Mesenchymal stem cell (in vitro differentiated cells and primary cell): ENCODE data around the gene CAPN11.
A peak's percentile ranks its signal among the peaks of the same experiment; 100 is the strongest.

Experiments
- DNase-seq: peaks from one replicate; pipeline ENCODE4 v3.0.0-alpha.2; 2013
- H2AFZ ChIP-seq: one replicate; pipeline ENCODE4 v1.6.1; 2013; ENCODE audit warnings: low read depth, mild to moderate bottlenecking, control low read depth, inconsistent platforms, low read length, moderate library complexity
- H2AK5ac ChIP-seq: 2 replicates; pipeline ENCODE4 v1.6.1; 2013; ENCODE audit warnings: low read length, moderate library complexity, mild to moderate bottlenecking, inconsistent platforms; ENCODE audit not compliant: severe bottlenecking
- H2BK120ac ChIP-seq: one replicate; pipeline ENCODE4 v1.6.1; 2013; ENCODE audit warnings: low read depth, mild to moderate bottlenecking, inconsistent platforms, low read length, moderate library complexity
- H2BK12ac ChIP-seq, 2 experiments: one replicate each; pipeline ENCODE4 v1.6.1; 2013; ENCODE audit warnings: inconsistent platforms in 2 of 2, low read length in 2 of 2, mild to moderate bottlenecking in 2 of 2, moderate library complexity in 2 of 2, control low read depth in 1 of 2
- H2BK15ac ChIP-seq: one replicate; pipeline ENCODE4 v1.6.1; 2013; ENCODE audit warnings: mild to moderate bottlenecking, low read depth, inconsistent platforms; ENCODE audit not compliant: poor library complexity, severe bottlenecking
- H2BK5ac ChIP-seq: 2 replicates; pipeline ENCODE4 v1.6.1; 2013; ENCODE audit warnings: low read depth, mild to moderate bottlenecking, low read length, control low read depth, inconsistent platforms; ENCODE audit not compliant: poor library complexity, severe bottlenecking
- H3K14ac ChIP-seq, 2 experiments: one replicate each; pipeline ENCODE4 v1.6.1; 2013; ENCODE audit warnings: inconsistent platforms in 2 of 2, low read length in 2 of 2, control low read depth in 1 of 2, mild to moderate bottlenecking in 1 of 2, moderate library complexity in 1 of 2
- H3K18ac ChIP-seq, 2 experiments: one replicate each; pipeline ENCODE4 v1.6.1; 2013; ENCODE audit warnings: inconsistent platforms in 2 of 2, low read length in 2 of 2, control low read depth in 1 of 2, low read depth in 1 of 2, mild to moderate bottlenecking in 1 of 2
- H3K23ac ChIP-seq, 2 experiments: one replicate each; pipeline ENCODE4 v1.6.1; 2013; ENCODE audit warnings: inconsistent platforms in 2 of 2, low read length in 2 of 2, mild to moderate bottlenecking in 2 of 2, moderate library complexity in 2 of 2, control low read depth in 1 of 2
- H3K27ac ChIP-seq: 2 replicates; pipeline ENCODE4 v1.5.1; 2013; ENCODE audit warnings: mild to moderate bottlenecking, moderate library complexity, low read length, control low read depth, inconsistent platforms; ENCODE audit not compliant: poor library complexity, severe bottlenecking
- H3K27me3 ChIP-seq, 2 experiments: 2 replicates each; pipeline versions ENCODE4 v1.6.1 to v1.7.0; 2013; ENCODE audit warnings: low read length in 2 of 2, mild to moderate bottlenecking in 2 of 2, moderate library complexity in 2 of 2, control low read depth in 1 of 2, inconsistent platforms in 1 of 2; ENCODE audit not compliant: control insufficient read depth in 1 of 2, insufficient read depth in 1 of 2
- H3K36me3 ChIP-seq, 2 experiments: 2 replicates each; pipeline versions ENCODE4 v1.6.1 to v1.7.0; 2013; ENCODE audit warnings: low read length in 2 of 2, control low read depth in 1 of 2, inconsistent platforms in 1 of 2, low read depth in 1 of 2, mild to moderate bottlenecking in 1 of 2; ENCODE audit not compliant: insufficient read depth in 2 of 2, control insufficient read depth in 1 of 2
- H3K4ac ChIP-seq, 2 experiments: one replicate each; pipeline ENCODE4 v1.6.1; 2013; ENCODE audit warnings: inconsistent platforms in 2 of 2, low read length in 2 of 2, mild to moderate bottlenecking in 2 of 2, moderate library complexity in 2 of 2, control low read depth in 1 of 2, low read depth in 1 of 2
- H3K4me1 ChIP-seq: 2 replicates; pipeline ENCODE4 v1.6.1; 2013; ENCODE audit warnings: low read depth, low read length, control low read depth; ENCODE audit not compliant: control insufficient read depth, insufficient read depth
- H3K4me2 ChIP-seq: 2 replicates; pipeline ENCODE4 v1.6.1; 2013; ENCODE audit warnings: low read length, mild to moderate bottlenecking, inconsistent platforms; ENCODE audit not compliant: poor library complexity, severe bottlenecking
- H3K4me3 ChIP-seq, 2 experiments: 2 replicates each; pipeline versions ENCODE4 v1.5.1 to v1.7.0; 2013; ENCODE audit warnings: low read length in 2 of 2, mild to moderate bottlenecking in 2 of 2, control low read depth in 1 of 2, low read depth in 1 of 2; ENCODE audit not compliant: insufficient read depth in 1 of 2
- H3K79me1 ChIP-seq: replicated peaks from 2 replicates; pipeline ENCODE4 v1.6.1; 2013; ENCODE audit warnings: mild to moderate bottlenecking, control low read depth, low read length, inconsistent platforms; ENCODE audit not compliant: poor library complexity, severe bottlenecking
- H3K9ac ChIP-seq: 2 replicates; pipeline ENCODE4 v1.7.0; 2013; ENCODE audit warnings: mild to moderate bottlenecking, low read length, moderate library complexity
- H3K9me3 ChIP-seq: 2 replicates; pipeline ENCODE4 v1.7.0; 2013; ENCODE audit warnings: mild to moderate bottlenecking, low read length; ENCODE audit not compliant: control insufficient read depth
- H4K8ac ChIP-seq: one replicate; pipeline ENCODE4 v1.6.1; 2013; ENCODE audit warnings: inconsistent platforms, mild to moderate bottlenecking, low read length, moderate library complexity
- H4K91ac ChIP-seq: one replicate; pipeline ENCODE4 v1.6.1; 2013; ENCODE audit warnings: mild to moderate bottlenecking, low read length, inconsistent platforms
- WGBS: methylation state at CpG from one replicate; pipeline ENCODE4 v1.1.7; 2013; ENCODE audit warnings: mixed read lengths; 5-methylcytosine and 5-hydroxymethylcytosine counted together

CAPN11 gene

GRCh38 chr6:44219053-44219814, 60.6 kb downstream of the CAPN11 start:
- peaks cover 0 to 3% of the 10 kb centered on the region in 2 experiments for H3K27me3 ChIP-seq
- peak overlapping the region; percentile 84 to 96 for H3K18ac ChIP-seq
- peak overlapping the region; percentile 66 for H2BK5ac ChIP-seq
- peaks cover 46% of the 10 kb centered on the region for H3K4me1 ChIP-seq
- peak overlapping the region; percentile 96 for H3K4me2 ChIP-seq
- peak overlapping the region in 1 of 2 experiments; percentile 49 for H3K4ac ChIP-seq
- H2AK5ac ChIP-seq: no peak overlapping the region
- peak overlapping the region; percentile 73 for H2BK120ac ChIP-seq
- WGBS: 2% methylated on average over 36 of the region's 45 CpGs
- H3K9ac ChIP-seq: peak overlapping the region; percentile 79
- no peaks in the 10 kb centered on the region for H3K9me3 ChIP-seq
- H3K27ac ChIP-seq: peak overlapping the region; percentile 84
- peak overlapping the region; percentile 15 to 88 for H2BK12ac ChIP-seq
- H2BK15ac ChIP-seq: peak overlapping the region; percentile 71
- no peak overlapping the region for H4K91ac ChIP-seq
- no peak overlapping the region for H2AFZ ChIP-seq
- H3K4me3 ChIP-seq: peak overlapping the region; percentile 62 to 73
- peaks cover 4% of the 10 kb centered on the region for H3K79me1 ChIP-seq
- DNase-seq: peak; percentile 87
- H3K36me3 ChIP-seq: no peaks in the 10 kb centered on the region
- no peak overlapping the region for H3K14ac ChIP-seq
- H4K8ac ChIP-seq: peak overlapping the region; percentile 79
- H3K23ac ChIP-seq: no peak overlapping the region

GRCh38 chr6:44219815-44220784, 61.5 kb downstream of the CAPN11 start:
- WGBS: 71% methylated on average over 15 of the region's 28 CpGs
- Histone ChIP-seq H3K4ac (no peak overlapping the region), H4K8ac (peak overlapping the region; percentile 43), H3K18ac (no peak overlapping the region), H2BK120ac (peak overlapping the region; percentile 73), H3K36me3 (no peaks in the 10 kb centered on the region), H2BK12ac (no peak overlapping the region), H2AFZ (no peak overlapping the region), H2BK5ac (no peak overlapping the region), H3K27me3 (peaks cover 0 to 3% of the 10 kb centered on the region in 2 experiments), H3K9me3 (no peaks in the 10 kb centered on the region), H3K4me1 (peaks cover 51% of the 10 kb centered on the region), H3K27ac (peak overlapping the region; percentile 37), H3K4me2 (peak overlapping the region; percentile 34), H3K23ac (no peak overlapping the region), H4K91ac (no peak overlapping the region), H2BK15ac (peak overlapping the region; percentile 96), H2AK5ac (peak overlapping the region; percentile 44), H3K79me1 (peaks cover 12% of the 10 kb centered on the region), H3K4me3 (peak overlapping the region in 1 of 2 experiments; percentile 62), H3K9ac (peak overlapping the region; percentile 45), H3K14ac (no peak overlapping the region)
- DNase-seq: no peak

GRCh38 chr6:44220913-44221290, 62.3 kb downstream of the CAPN11 start:
- Histone ChIP-seq H3K9ac (peak overlapping the region; percentile 18), H3K4me2 (no peak overlapping the region), H2AFZ (no peak overlapping the region), H3K27ac (peak overlapping the region; percentile 4), H2BK12ac (peak overlapping the region in 1 of 2 experiments; percentile 26), H3K27me3 (peaks cover 0 to 2% of the 10 kb centered on the region in 2 experiments), H3K36me3 (no peaks in the 10 kb centered on the region), H3K23ac (no peak overlapping the region), H3K14ac (peak overlapping the region in 1 of 2 experiments; percentile 5), H3K9me3 (no peaks in the 10 kb centered on the region), H3K4me3 (no peak overlapping the region), H3K18ac (peak overlapping the region in 1 of 2 experiments; percentile 73), H2BK120ac (no peak overlapping the region), H3K4ac (no peak overlapping the region), H3K79me1 (peaks cover 15% of the 10 kb centered on the region), H4K91ac (no peak overlapping the region), H2BK5ac (no peak overlapping the region), H4K8ac (no peak overlapping the region), H2BK15ac (peak overlapping the region; percentile 39), H3K4me1 (peaks cover 51% of the 10 kb centered on the region), H2AK5ac (peak overlapping the region; percentile 17)
- DNase-seq: no peak
- WGBS: 96% methylated on average over 4 of the region's 4 CpGs
